GM10248 (cell line): Measurements from ENCODE around the gene MYLK4.

Experiments used
- CTCF ChIA-PET: fragments of 300-600 bp; sonication (Branson Sonifier 250); formaldehyde crosslinking; extraction: SDS; loops from one replicate; lab custom pipeline; 2021; ENCODE audit warnings: antibody characterized with exemption; lab: Yijun Ruan, JAX
- POLR2A ChIA-PET: fragments of 350-650 bp; sonication (Branson Sonifier 250); formaldehyde crosslinking; extraction: SDS; loops from one replicate; lab custom pipeline; 2020; ENCODE audit warnings: antibody characterized with exemption; lab: Yijun Ruan, JAX
- DNase-seq: peaks from one replicate; pipeline ENCODE4 v3.0.0; 2012; ENCODE audit errors: extremely low spot score
- CTCF ChIP-seq: IDR thresholded peaks from 2 replicates; pipeline ENCODE4 v1.5.1; 2012; ENCODE audit warnings: mild to moderate bottlenecking, low read depth; ENCODE audit errors: extremely low read depth, missing control alignments, control extremely low read depth

The MYLK4 gene

GRCh38 chr6:2731281-2731909, 19.3 kb downstream of the MYLK4 start:
- CTCF ChIA-PET: interaction anchor here (2.4 kb wide), 1 partner anchor 18 kb away, joined by 20 read pairs; the partner anchor contains the start of gene MYLK4
- POLR2A ChIA-PET: no interaction called here
- TF ChIP-seq CTCF: no peak
- DNase-seq: no peak

- no peak for TF ChIP-seq CTCF
- CTCF ChIA-PET: no interaction called here
- no peak for DNase-seq
- POLR2A ChIA-PET: no interaction called here
Measured at GRCh38 chr6:2730353-2731107, 20.2 kb downstream of the MYLK4 start.

- no peak for TF ChIP-seq CTCF
- no peak for DNase-seq
- POLR2A ChIA-PET: no interaction called here
- CTCF ChIA-PET: interaction anchor here (1.2 kb wide), 1 partner anchor 13 kb away, joined by 3 read pairs; no protein-coding TSS in a partner anchor
Measured at GRCh38 chr6:2729921-2730320, 20.8 kb downstream of the MYLK4 start.

- peak; percentile 60 for DNase-seq
- no peak for TF ChIP-seq CTCF
- ChIA-PET POLR2A (no interaction called here), CTCF (interaction anchor here (0.9 to 3.9 kb wide), 5 partner anchors 9 to 24 kb away, joined by 3 to 16 read pairs (median 6); partner anchors contain the start of gene MYLK4)
Measured at GRCh38 chr6:2725999-2726567, 24.6 kb downstream of the MYLK4 start.

GRCh38 chr6:2725364-2725988, 25.2 kb downstream of the MYLK4 start:
- no peak for TF ChIP-seq CTCF
- CTCF ChIA-PET: interaction anchor here (1.2 to 3.9 kb wide), 5 partner anchors 8 to 186 kb away, joined by 3 to 16 read pairs (median 6); partner anchors contain the start of gene MYLK4
- POLR2A ChIA-PET: no interaction called here

GRCh38 chr6:2721219-2721618, 29.5 kb downstream of the MYLK4 start:
- POLR2A ChIA-PET: no interaction called here
- no peak for DNase-seq
- no peak for TF ChIP-seq CTCF
- CTCF ChIA-PET: interaction anchor here (1.4 kb wide), 1 partner anchor 10 kb away, joined by 4 read pairs; no protein-coding TSS in a partner anchor

More at GRCh38 chr6:2725364-2725988, 25.2 kb downstream of the MYLK4 start:
- DNase-seq: no peak
